Measurements from ENCODE around the gene UPF2.
"Not testable (repeated sequence)": the region's sequence is repeated elsewhere in the genome, so short reads cannot be mapped to it uniquely, and the experiment has no call there.

The UPF2 gene, protein sequence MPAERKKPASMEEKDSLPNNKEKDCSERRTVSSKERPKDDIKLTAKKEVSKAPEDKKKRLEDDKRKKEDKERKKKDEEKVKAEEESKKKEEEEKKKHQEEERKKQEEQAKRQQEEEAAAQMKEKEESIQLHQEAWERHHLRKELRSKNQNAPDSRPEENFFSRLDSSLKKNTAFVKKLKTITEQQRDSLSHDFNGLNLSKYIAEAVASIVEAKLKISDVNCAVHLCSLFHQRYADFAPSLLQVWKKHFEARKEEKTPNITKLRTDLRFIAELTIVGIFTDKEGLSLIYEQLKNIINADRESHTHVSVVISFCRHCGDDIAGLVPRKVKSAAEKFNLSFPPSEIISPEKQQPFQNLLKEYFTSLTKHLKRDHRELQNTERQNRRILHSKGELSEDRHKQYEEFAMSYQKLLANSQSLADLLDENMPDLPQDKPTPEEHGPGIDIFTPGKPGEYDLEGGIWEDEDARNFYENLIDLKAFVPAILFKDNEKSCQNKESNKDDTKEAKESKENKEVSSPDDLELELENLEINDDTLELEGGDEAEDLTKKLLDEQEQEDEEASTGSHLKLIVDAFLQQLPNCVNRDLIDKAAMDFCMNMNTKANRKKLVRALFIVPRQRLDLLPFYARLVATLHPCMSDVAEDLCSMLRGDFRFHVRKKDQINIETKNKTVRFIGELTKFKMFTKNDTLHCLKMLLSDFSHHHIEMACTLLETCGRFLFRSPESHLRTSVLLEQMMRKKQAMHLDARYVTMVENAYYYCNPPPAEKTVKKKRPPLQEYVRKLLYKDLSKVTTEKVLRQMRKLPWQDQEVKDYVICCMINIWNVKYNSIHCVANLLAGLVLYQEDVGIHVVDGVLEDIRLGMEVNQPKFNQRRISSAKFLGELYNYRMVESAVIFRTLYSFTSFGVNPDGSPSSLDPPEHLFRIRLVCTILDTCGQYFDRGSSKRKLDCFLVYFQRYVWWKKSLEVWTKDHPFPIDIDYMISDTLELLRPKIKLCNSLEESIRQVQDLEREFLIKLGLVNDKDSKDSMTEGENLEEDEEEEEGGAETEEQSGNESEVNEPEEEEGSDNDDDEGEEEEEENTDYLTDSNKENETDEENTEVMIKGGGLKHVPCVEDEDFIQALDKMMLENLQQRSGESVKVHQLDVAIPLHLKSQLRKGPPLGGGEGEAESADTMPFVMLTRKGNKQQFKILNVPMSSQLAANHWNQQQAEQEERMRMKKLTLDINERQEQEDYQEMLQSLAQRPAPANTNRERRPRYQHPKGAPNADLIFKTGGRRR

GRCh38 chr10:12042797-12043651 lies at the start of gene UPF2:
TSS of gene UPF2 (minus strand) at chr10:12042809. CDS start at chr10:12035423, 7,386 bp downstream.
- DNase-seq (ENCODE audit: low read depth in 1 of 2, low spot score in 1 of 2): peak; percentile 90 to 96

- DNase-seq (ENCODE audit: low read depth in 1 of 2, low spot score in 1 of 2): no peak
These were observed 48.8 kb upstream of the UPF2 start for GRCh38 chr10:12091421-12091820.

GRCh38 chr10:12088919-12089318 lies 46.3 kb upstream of the UPF2 start:
- no peak for DNase-seq (ENCODE audit: low read depth in 1 of 2, low spot score in 1 of 2)

DNA sequence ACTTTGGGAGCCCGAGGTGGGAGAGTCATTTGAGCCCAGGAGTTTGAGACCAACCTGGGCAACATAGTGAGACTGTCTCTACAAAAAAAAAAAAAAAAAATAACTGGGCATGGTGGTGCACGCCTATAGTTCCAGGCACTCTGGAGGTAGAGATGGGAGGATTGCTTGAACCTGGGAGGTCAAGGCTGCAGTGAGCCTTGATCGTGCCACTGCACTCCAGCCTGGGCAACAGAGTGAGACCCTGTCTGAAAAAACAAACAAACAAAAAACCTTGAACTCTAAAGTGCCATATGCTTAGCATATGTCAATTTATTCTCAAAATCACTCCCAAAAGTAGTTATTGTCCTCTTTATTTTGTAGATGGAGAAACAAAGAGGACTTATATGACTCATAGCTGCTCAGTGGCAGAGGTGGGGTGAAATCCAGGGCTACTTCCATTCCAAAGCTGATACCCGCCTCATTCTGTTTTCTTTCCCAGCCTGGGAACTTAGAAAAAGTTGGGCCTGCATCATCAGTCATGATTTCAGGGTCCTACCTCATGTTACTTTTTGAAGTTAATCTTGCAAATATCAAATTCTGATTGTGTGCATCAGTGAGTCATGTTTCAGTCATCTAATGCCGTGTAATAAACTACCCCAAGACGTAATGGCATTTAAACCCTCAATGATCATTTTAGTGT lies 39.4 kb upstream of the UPF2 start:
- DNase-seq (ENCODE audit: low read depth in 1 of 2, low spot score in 1 of 2): no peak

DNA sequence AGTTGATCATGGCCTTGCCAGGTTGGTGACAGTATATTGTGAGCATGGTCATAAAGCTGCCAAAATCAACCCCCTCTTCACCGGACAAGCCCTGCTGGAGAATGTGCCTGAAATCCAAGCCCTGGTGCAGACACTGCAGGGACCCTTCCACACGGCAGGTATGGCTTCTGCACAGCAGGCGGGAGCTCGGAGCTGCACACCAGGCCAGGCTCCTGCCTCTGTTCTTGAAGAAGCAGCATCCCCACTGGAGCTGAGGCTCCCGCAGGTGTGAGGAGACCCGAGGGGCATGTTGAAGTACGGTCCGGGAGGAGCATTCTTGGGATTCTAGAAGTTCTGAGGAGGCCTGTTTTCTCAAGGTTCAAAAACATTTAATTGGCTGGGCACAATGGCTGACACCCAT lies 38.9 kb upstream of the UPF2 start:
- DNase-seq (ENCODE audit: low read depth in 1 of 2, low spot score in 1 of 2): no peak

- DNase-seq (ENCODE audit: low read depth in 1 of 2, low spot score in 1 of 2): no peak
These were observed 35.1 kb upstream of the UPF2 start for GRCh38 chr10:12077580-12078180.

DNA sequence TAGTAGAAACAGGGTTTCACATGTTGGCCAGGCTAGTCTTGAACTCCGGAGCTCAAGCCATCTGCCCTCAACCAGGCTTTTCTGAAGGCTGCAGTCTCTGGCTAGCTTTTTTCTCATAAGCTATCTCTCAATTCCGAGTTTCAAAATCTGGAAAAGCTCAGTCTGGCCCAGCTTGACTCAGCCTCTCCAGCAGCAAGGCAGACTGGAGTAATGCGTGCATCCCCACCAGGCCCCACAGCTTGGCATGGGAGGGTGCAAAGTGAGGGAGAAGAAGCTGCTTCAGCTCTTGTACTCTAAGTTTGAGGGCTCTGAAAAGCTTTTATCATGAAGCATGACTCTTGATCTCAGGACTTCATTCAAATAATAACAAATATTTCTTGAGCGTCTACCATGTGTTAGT lies 30.9 kb upstream of the UPF2 start:
- no peak for DNase-seq (ENCODE audit: low read depth in 1 of 2, low spot score in 1 of 2)

GRCh38 chr10:12071441-12071840 lies 28.8 kb upstream of the UPF2 start:
- not testable (repeated sequence) for DNase-seq (ENCODE audit: low read depth in 1 of 2, low spot score in 1 of 2)

- peak; percentile 97 to 98 for DNase-seq (ENCODE audit: low read depth in 1 of 2, low spot score in 1 of 2)
These were observed 26.1 kb upstream of the UPF2 start, which contains the start of gene DHTKD1 for GRCh38 chr10:12068449-12069269. TSS of gene DHTKD1 (plus strand) at chr10:12068954. CDS start at chr10:12069034, 80 bp downstream.

- no peak for DNase-seq (ENCODE audit: low read depth in 1 of 2, low spot score in 1 of 2)
These were observed 24.7 kb upstream of the UPF2 start for GRCh38 chr10:12067336-12067735.

GRCh38 chr10:12063483-12063818 lies 20.8 kb upstream of the UPF2 start:
- no peak for DNase-seq (ENCODE audit: low read depth in 1 of 2, low spot score in 1 of 2)

DNA sequence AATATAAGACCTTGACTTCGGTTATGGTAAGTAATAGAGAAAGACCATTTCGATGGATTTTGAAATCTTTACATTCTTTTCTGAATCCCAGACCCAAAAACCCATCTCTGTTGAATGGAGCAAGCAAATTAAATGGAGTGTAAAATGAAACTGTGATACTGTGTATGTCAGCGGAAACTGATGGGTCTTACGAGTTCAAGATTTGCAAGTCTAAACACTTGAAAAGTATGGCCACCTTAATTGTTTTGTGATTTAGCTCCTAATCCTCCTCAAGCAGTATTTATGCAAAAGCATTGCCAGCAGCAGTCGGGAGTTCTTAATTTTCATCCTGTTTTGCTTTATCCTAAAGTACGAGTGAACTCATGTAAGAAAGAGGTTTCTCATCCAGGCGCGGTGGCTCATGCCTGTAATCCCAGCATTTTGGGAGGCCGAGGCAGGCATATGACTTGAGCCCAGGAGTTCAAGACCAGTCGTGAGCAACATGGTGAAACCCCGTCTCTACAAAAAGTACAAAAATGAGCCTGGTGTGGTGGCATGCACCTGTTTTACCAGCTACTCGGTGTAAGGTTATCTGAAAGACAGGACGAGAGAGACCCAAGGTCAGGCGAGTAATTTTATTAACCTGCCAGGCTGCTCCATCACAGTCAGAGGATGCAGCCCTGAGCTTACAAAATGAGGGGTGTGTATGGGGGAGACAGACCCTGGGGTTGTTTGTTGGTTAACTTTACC lies 20.3 kb upstream of the UPF2 start:
- no peak for DNase-seq (ENCODE audit: low read depth in 1 of 2, low spot score in 1 of 2)

DNA sequence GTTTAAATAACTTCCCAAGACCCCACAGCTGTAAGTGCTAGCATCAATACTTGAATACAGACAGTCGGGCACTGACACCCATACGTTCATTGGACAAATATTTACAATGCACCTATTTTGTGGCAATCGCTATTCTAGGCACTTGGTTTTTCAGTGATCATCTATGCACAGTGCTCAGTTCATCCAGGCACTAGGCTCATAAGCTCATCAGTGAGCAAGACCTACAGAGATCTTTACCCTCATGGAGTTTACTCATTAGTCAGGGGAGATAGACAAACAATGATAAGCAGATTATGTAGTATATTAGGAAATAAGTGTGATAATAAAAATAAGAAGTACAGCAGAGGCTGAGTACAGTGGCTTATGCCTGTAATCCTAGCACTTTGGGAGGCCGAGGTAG lies 18.5 kb upstream of the UPF2 start:
- no peak for DNase-seq (ENCODE audit: low read depth in 1 of 2, low spot score in 1 of 2)

- no peak for DNase-seq (ENCODE audit: low read depth in 1 of 2, low spot score in 1 of 2)
These were observed 14.1 kb upstream of the UPF2 start for GRCh38 chr10:12056748-12057147.

- no peak for DNase-seq (ENCODE audit: low read depth in 1 of 2, low spot score in 1 of 2)
These were observed 13.1 kb upstream of the UPF2 start for GRCh38 chr10:12055732-12056131.

DNA sequence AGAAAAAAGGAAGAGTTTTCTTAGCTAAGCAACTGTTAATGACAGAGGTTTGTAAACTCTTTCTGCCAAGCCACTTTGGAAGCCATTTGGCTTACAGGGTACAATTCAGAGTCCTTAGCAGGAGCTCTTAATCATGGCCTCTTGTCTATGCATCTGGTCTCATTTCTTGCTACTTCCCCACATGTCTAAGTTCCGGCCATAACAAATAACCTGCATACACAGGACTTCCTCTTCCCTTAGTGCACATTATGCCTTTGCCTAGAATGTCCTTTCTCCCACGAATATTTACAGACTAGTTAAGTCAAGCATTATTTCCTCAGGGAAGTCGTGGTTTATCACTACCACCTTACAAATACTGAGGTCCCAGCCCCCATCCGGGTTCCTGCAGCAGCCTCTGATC lies 8.6 kb upstream of the UPF2 start:
- DNase-seq (ENCODE audit: low read depth in 1 of 2, low spot score in 1 of 2): no peak

GRCh38 chr10:12050528-12050927 lies 7.9 kb upstream of the UPF2 start:
- DNase-seq (ENCODE audit: low read depth in 1 of 2, low spot score in 1 of 2): no peak

DNA sequence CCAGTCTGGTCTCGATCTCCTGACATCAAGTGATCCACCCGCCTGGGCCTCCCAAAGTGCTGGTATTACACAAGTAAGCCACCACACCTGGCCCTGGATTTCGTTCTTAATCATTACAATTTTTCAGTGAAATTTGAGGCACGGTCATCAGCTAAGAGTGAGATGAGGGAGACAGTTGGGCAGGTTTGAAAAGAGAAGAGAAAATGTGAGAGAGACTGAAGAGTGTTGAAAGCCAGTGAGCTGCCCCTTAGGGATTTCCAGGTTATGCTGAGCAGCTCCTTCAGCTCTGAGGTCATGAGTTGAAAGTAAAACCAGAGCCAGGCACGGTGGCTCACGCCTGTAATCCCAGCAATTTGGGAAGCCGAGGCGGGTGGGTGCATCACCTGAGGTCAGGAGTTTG lies 5.9 kb upstream of the UPF2 start:
- no peak for DNase-seq (ENCODE audit: low read depth in 1 of 2, low spot score in 1 of 2)

Data from activated T-helper 1 cell treated with anti-CD3 and anti-CD28 coated beads, Interleukin-2, amount 50 U/mL, for 16 hours (primary cell).